ENCODE results near the gene AKR7A3.
"Not testable (repeated sequence)": the region's sequence is repeated elsewhere in the genome, so short reads cannot be mapped to it uniquely, and the experiment has no call there.

The AKR7A3 gene

DNA sequence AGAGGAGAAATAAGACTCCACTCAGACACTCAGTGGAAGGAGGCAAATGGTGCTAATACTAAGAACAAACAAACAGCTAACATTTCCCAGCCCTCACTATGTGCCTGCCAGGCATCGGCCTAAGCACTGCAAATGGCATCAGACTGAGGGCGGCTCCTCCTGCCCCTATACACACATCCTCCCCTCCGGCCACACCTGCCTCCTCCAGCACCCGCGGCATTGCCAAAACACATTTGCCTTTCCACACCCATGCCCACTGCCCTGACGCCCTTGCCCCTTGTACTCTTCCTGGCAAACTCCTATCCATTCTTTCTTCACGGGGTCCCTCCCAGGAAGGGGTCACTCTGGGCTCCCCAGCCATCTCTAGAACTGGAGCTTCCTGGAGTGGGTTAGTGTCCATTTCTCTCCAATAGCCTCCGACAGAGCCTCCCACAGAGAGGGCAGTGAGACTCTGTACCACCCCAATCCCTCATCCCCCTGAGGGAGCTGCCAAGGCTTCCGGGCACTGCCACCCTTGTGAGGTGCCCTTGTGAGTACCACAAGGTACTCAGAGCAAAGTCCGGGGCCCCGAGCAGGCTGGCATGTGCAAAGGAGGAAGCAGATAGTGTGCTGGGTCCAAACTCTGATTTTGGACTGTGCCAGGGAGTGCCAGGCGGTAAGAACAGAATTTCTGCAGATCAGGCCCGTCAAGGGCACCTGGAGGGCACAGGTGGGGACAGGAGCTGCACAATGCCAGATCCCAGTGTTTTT, 959 bp downstream of the AKR7A3 start:
- DNase-seq = no peak

GRCh38 chr1:19285807-19286206, 2.8 kb downstream of the AKR7A3 start:
- DNase-seq = not testable (repeated sequence)

DNA sequence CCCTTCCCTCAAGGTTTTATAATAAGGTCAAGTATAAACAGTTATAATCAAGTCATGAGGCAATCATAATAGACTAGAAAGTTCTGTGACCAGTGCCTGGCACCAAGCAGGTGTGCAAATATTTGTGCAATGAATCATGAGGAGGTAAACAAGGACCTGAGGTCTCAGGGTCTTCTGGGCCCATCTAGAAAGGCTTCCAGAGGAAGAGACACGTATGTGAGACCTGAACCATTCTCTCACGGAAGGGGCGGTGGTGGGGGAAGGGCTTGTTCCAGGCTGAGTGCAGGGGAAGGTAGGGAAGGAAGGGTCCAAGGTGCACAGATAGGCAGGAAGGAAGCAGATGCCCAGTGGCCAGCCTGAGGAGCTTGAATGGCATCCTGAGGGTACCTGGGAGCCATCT, 3.2 kb downstream of the AKR7A3 start:
- DNase-seq = not testable (repeated sequence)

DNA sequence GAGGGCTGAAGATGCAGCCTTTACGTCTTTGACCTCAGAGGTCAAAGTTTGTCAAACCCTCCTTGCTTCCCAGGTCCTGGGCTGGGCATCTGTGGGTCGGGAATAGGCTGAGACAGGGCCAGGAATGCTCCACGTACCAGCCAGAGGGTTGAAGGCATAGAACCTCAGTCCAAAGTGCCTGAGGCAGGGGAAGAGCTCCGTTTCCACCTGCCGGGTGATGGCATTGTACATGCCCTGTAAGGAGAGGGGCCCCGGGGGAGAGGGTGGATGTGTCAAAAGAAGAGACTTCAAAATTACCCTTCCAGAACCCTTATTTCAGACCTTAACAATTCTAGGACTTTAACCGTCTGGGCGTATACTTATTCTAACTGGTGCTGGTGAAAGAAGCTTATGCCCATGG, 3.7 kb downstream of the AKR7A3 start:
- no peak for DNase-seq

GRCh38 chr1:19283891-19284290, 4.7 kb downstream of the AKR7A3 start:
- no peak for DNase-seq

DNA sequence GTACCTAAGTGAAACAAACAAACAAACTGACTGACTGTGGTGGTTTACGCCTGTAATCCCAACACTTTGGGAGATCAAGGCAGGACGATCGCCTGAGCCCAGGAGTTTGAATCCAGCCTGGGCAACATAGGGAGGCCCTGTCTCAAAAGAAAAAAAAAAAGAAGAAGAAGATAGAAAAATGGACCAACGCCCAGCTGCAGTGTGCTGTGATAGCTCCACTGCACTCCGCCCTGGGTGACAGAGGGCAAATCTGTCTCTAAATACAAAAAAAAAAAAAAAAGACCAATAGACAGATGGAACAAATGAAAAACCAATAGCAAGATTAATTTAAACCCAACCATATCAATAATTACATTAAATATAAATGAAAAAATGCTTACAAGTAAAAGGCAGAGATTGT, 13.9 kb downstream of the AKR7A3 start:
- no peak for DNase-seq

- DNase-seq = not testable (repeated sequence)
Measured at GRCh38 chr1:19273844-19274531, 14.6 kb downstream of the AKR7A3 start.

DNA sequence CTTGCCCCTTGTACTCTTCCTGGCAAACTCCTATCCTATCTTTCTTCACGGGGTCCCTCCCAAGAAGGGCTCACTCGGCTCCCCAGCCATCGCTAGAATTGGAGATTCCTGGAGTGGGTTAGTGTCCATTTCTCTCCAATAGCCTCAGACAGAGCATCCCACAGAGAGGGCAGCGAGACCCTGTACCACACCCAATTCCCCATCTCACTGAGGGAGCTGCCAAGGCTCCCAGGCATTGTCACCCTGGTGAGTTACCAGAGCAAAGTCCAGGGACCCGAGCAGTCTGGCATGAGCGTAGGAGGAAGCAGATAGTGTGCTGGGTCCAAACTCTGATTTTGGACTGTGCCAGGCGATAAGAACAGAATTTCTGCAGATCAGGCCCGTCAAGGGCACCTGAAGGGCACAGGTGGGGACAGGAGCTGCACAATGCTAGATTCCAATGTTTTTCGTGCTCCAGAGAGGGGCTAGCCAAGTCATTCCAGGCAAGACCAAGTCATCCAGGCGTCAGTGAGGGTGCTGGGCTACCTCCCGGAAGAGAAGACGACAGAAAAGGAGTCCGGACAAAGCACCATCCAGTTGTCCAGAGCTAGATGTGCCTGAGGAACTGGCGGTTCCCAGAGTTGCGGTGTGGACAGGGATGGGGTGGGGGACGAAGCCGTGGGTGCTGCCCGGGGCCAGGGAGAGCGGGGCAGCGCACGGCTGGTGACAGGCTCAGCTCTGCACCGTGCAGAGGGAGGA, 15.3 kb downstream of the AKR7A3 start:
- no peak for DNase-seq

GRCh38 chr1:19272064-19272463, 16.5 kb downstream of the AKR7A3 start:
- no peak for DNase-seq

DNA sequence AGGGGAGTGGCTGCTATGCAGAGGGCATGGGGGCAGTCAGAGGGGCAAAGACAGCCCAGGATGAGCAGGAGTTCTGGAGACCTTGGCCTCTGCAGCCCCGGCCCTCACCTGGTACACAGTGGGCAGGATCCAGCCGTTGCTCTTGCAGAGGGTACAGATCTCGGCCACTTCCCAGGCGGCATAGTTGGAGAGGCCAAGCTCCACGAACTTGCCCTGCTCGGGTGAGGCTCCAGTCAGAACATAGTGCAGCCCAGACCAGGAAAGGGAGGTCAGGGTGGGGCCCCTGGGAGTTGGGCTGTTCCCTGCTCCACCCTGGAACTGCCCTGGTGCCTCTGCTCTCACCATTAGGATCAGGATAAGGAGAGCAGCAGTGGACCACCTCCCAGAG, 18.2 kb downstream of the AKR7A3 start:
- not testable (repeated sequence) for DNase-seq

DNA sequence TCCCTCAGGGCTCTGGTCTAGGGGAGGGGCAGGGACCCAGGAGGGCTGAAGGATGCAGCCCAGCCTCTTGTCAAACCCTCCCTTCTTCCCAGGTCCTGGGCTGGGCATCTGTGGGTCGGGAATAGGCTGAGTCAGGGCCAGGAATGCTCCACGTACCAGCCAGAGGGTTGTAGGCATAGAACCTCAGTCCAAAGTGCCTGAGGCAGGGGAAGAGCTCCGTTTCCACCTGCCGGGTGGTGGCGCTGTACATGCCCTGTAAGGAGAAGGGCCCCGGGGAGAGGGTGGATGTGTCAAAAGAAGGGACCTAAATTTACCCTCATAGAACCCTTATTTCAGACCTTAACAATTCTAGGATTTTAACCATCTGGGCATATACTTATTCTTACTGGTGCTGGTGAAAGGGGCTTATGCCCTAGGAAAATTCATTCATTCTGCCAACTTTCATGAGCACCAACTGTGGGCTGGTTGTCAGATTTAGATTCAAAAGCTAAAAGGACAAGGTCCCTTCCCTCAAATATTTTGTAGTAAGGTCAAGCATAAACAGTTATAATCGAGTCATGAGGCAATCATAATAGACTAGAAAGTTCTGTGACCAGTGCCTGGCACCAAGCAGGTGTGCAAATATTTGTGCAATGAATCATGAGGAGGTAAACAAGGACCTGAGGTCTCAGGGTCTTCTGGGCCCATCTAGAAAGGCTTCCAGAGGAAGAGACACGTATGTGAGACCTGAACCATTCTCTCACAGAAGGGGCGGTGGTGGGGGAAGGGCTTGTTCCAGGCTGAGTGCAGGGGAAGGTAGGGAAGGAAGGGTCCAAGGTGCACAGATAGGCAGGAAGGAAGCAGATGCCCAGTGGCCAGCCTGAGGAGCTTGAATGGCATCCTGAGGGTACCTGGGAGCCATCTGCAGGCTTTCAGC, 18.9 kb downstream of the AKR7A3 start:
- DNase-seq = not testable (repeated sequence)

DNA sequence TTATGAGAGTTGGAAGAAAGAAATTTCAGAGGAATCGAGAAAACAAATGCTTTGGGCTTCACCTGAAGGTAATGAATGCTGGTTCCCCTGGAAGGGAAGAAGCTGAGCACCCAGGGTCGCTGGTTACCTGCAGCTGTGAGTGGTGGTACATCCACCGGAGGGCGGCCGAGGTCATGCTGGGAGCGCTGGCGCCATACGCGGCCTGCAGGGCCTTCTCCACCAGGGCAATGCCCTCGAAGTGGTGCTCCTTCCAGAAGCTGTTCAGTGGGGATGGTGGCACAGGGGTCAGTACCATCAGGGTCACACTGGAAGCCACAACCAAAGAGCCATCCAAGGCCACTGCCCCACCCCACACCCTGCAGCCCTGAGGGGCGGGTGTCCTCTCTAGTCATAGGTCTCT, 20.1 kb downstream of the AKR7A3 start:
- DNase-seq = no peak

- no peak for DNase-seq
Measured at GRCh38 chr1:19262744-19263143, 25.8 kb downstream of the AKR7A3 start.

DNA sequence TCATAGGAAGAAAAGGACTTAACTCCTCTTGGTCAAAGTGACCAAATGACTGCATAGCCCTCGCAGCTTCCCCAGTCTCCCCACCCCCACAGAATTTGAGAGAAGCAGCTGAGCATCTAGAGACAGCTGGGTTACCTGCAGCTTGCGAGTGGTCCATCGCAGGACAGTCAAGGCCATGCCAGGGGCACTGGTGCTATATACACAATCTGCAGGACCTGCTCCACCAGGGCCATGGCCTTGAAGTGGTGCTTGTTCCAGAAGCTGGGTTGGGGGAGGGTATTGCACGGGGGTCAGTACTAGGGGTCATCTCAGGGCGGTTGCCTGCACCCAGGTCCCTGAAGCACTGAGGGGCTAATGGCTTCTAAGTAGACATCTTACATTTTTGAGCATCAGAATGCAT, 26.5 kb downstream of the AKR7A3 start:
- no peak for DNase-seq

DNA sequence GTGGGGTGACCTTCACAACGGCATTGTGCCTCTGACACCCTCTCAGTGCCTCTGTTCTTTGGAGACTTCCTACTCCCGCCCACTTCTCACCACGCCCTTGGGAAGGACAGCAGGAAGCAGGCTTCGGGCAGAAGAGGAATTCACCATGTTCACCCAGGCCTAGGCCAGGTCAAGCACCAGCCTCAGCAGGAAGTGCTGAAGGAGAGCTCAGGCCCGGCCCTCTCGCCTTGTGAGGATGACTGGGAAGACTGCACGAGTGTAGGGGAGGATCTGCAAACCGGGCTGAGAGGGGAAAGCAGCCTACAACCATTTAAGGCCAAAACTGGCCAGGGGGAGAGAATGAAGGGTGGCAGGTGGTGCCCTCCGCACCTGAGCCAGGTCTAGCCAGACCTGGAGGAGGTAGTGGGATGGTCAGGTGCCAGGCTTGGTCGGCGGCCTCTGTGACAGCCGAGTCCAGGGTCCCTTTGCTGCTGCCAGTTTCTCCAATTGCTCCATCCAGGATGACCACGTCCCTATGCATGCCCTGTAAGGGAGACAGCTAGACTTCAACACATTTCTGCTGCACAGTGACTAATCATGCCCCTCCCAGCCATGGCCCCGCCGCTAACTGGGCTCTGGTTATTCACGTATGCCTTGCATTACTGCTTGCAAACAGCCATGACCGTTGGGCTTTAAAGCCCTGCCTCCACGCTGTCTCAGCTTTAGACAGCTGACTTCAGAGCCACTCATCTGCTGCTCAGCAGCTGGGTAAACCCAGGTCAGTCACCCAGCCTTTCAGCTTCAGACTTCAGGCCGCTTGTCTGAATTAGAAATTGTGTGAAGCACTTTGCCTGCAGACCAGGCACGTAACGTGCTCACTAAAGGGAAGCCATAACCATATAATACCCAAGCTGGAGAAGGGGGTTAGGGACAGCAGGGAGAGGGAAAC, 28.1 kb downstream of the AKR7A3 start:
- no peak for DNase-seq

DNA sequence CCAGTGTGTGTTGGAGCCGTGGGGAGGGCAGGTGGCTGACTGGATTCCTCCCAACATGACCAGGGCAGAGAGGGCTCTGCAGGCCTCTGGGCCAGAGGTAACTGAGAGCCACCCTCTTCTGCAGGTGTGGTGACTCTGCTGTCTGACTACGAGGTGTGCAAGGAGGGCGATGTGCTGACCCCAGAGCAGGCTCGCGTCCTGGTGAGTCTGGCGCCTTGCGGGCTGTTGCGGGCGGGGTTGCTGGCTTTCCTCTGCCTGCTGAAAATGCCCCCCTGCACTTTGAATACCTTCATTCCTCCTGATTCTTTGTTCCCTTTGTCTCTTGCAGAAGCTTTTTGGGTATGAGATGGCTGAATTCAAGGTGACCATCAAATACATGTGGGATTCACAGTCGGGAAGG, 30.2 kb downstream of the AKR7A3 start:
- no peak for DNase-seq

DNA sequence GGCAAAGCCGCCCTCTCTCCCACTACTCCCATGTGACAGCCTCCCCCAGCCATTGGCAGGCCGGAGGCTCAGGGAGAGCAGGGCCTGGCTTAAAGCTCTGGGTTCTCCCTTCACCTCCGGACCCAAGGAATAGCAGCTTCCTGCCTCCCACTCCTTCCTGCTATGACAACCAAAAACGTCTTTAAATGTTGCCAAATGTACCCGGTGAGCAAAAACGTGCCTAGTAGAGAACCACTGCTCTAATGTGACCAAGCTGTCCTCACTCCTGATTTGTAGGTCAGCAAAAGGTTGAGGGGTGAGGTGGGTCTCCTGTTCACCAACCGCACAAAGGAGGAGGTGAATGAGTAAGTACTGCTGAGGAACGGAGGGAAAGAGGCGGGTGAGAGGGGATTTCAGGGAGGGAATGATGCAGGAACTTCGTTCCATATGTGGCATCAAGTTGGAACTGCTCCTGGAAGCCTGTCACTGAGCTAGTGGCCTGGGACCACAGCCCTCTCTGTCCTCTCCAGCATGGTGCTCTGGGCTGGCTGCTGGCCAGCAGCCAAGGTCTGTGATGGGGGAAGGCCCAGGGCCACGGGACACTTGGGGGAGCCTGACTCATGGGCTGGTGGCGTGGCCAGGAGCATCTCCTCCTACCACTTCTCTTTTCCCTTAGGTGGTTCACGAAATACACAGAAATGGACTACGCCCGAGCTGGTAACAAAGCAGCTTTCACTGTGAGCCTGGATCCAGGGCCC, 31.2 kb downstream of the AKR7A3 start:
- no peak for DNase-seq

DNA sequence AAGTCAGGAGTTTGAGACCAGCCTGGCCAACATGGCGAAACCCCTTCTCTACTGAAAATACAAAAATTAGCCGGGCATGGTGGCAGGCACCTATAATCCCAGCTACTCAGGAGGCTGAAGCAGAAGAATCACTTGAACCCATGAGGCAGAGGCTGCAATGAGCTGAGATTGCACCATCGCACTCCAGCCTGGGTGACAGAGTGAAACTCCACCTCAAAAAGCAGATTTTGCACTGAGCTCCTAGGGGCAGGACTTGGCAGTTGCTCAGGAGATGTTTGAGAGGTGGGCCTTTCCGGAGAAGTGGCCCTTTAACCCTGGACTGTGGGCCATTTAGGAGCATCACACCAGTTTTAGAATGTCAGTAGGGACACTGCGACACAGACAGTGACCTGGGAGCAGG, 32.3 kb downstream of the AKR7A3 start:
- not testable (repeated sequence) for DNase-seq

- no peak for DNase-seq
Measured at GRCh38 chr1:19255288-19255687, 33.3 kb downstream of the AKR7A3 start.

DNA sequence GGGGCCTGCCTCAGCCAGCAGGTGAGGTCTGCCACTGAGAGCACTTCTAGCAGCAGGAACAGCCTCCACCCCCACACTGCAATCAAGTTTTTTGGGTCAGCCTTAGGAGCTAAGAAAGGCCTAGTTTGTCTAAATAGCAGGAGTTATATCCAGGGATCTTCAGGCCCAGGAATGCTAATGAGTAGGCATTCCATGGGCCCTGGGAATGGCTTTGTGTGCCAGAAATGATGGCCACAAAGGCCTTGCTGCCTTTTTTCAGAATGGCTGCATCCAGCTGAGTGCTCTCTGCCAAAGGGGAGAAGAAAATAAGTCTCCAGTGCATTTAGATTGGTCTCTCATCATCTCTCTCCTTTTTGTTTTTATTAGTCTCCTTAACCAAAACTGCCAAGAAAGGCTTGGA, 34.2 kb downstream of the AKR7A3 start:
- no peak for DNase-seq
